IMR-90 (cell line): ENCODE results near the gene IL13RA1. TPM values are rescaled to one million over a fixed set of nuclear protein-coding genes. Genes with fewer than 3 reads are reported as not detected.

Experiments
- ATAC-seq: fragments of 200-7000 bp; cut with Tn5 transposase; 2 replicates; pipeline ENCODE4 v1.9.1; 2020; ENCODE audit warnings: low read depth, mild to moderate bottlenecking, moderate library complexity
- BruUV-seq: library from RNA; stranded (reverse); fragments of 400-500 nt; replicated peaks from 2 replicates; lab custom pipeline; 2021; lab: Mats Ljungman, UMichigan
- CTCF ChIA-PET: fragments of 300-600 bp; formaldehyde crosslinking; extraction: SDS; loops from one replicate; lab custom pipeline; 2021; ENCODE audit warnings: antibody characterized with exemption; lab: Yijun Ruan, JAX
- POLR2A ChIA-PET: fragments of 300-600 bp; sonication (Branson Sonifier 250); formaldehyde crosslinking; loops from one replicate; lab custom pipeline; 2022; ENCODE audit warnings: antibody characterized with exemption; ENCODE audit not compliant: unreplicated experiment; lab: Charles Lee
- DNase-seq: peaks from one replicate; pipeline ENCODE4 v3.0.0; 2013
- H2AFZ ChIP-seq: replicated peaks from 2 replicates; pipeline ENCODE3; 2013; ENCODE audit warnings: low read length, mild to moderate bottlenecking; ENCODE audit not compliant: poor library complexity
- H2AK5ac ChIP-seq: 2 replicates; pipeline ENCODE4 v1.6.1; 2013; ENCODE audit warnings: low read depth, low read length, inconsistent platforms
- H2AK9ac ChIP-seq: replicated peaks from 2 replicates; pipeline ENCODE3; 2013; ENCODE audit warnings: mild to moderate bottlenecking, low read depth, low read length, moderate library complexity; ENCODE audit not compliant: poor library complexity
- H2BK120ac ChIP-seq: 2 replicates; pipeline ENCODE4 v1.6.1; 2013; ENCODE audit warnings: low read depth, low read length, inconsistent platforms
- H2BK15ac ChIP-seq: 3 replicates; pipeline ENCODE4 v1.6.1; 2013; ENCODE audit warnings: low read depth, low read length, inconsistent platforms
- H2BK20ac ChIP-seq: 2 replicates; pipeline ENCODE4 v1.6.1; 2013; ENCODE audit warnings: low read depth, mild to moderate bottlenecking, inconsistent platforms, low read length, moderate library complexity
- H2BK5ac ChIP-seq: 2 replicates; pipeline ENCODE4 v1.6.1; 2013; ENCODE audit warnings: mild to moderate bottlenecking, low read depth, low read length, inconsistent platforms; ENCODE audit not compliant: poor library complexity, severe bottlenecking
- H3K14ac ChIP-seq: replicated peaks from 2 replicates; pipeline ENCODE4 v1.6.1; 2013; ENCODE audit warnings: low read depth, low read length, inconsistent platforms
- H3K18ac ChIP-seq: 2 replicates; pipeline ENCODE4 v1.6.1; 2013; ENCODE audit warnings: low read depth, low read length, control low read depth
- H3K23ac ChIP-seq: 2 replicates; pipeline ENCODE4 v1.6.1; 2013; ENCODE audit warnings: low read depth, low read length, inconsistent platforms
- H3K27ac ChIP-seq: 2 replicates; pipeline ENCODE4 v1.5.1; 2013; ENCODE audit warnings: mild to moderate bottlenecking, control low read depth, low read length; ENCODE audit not compliant: insufficient read depth
- H3K27me3 ChIP-seq: 2 replicates; pipeline ENCODE4 v1.6.1; 2013; ENCODE audit warnings: low read length; ENCODE audit not compliant: control insufficient read depth, insufficient read depth
- H3K36me3 ChIP-seq: 2 replicates; pipeline ENCODE4 v1.6.1; 2013; ENCODE audit warnings: low read length, mixed read lengths; ENCODE audit not compliant: control insufficient read depth, insufficient read depth
- H3K4ac ChIP-seq: 2 replicates; pipeline ENCODE4 v1.6.1; 2013; ENCODE audit warnings: low read depth, low read length, inconsistent platforms
- H3K4me1 ChIP-seq: 2 replicates; pipeline ENCODE4 v1.6.1; 2013; ENCODE audit warnings: low read length, mixed read lengths; ENCODE audit not compliant: control insufficient read depth, insufficient read depth
- H3K4me2 ChIP-seq: 2 replicates; pipeline ENCODE4 v1.6.1; 2013; ENCODE audit warnings: low read depth, mild to moderate bottlenecking, control low read depth, low read length, moderate library complexity
- H3K4me3 ChIP-seq: 2 replicates; pipeline ENCODE4 v1.5.1; 2013; ENCODE audit warnings: low read depth, mild to moderate bottlenecking, control low read depth, low read length, moderate library complexity; ENCODE audit not compliant: insufficient read depth
- H3K56ac ChIP-seq: 2 replicates; pipeline ENCODE4 v1.6.1; 2013; ENCODE audit warnings: low read length, inconsistent platforms; ENCODE audit not compliant: insufficient read depth; ENCODE audit errors: extremely low read depth
- H3K79me1 ChIP-seq, 2 experiments: 2 replicates each; pipeline ENCODE4 v1.6.1; 2013; ENCODE audit warnings: low read length in 2 of 2, inconsistent platforms in 1 of 2, low read depth in 1 of 2
- H3K9ac ChIP-seq: 2 replicates; pipeline ENCODE4 v1.6.1; 2013; ENCODE audit warnings: low read depth, low read length, control low read depth
- H3K9me1 ChIP-seq: 2 replicates; pipeline ENCODE4 v1.6.1; 2013; ENCODE audit warnings: low read length, inconsistent platforms; ENCODE audit not compliant: insufficient read depth
- H3K9me3 ChIP-seq: 2 replicates; pipeline ENCODE4 v1.6.1; 2013; ENCODE audit warnings: low read length; ENCODE audit not compliant: control insufficient read depth, insufficient read depth
- H4K20me1 ChIP-seq: 2 replicates; pipeline ENCODE4 v1.6.1; 2013; ENCODE audit warnings: low read length, inconsistent platforms; ENCODE audit not compliant: insufficient read depth
- H4K5ac ChIP-seq: 2 replicates; pipeline ENCODE4 v1.6.1; 2013; ENCODE audit warnings: mild to moderate bottlenecking, low read depth, low read length, control low read depth
- H4K8ac ChIP-seq, 2 experiments: 2 replicates each; pipeline ENCODE4 v1.6.1; 2013; ENCODE audit warnings: low read depth in 2 of 2, low read length in 2 of 2, control low read depth in 1 of 2, inconsistent platforms in 1 of 2
- H4K91ac ChIP-seq: 2 replicates; pipeline ENCODE4 v1.6.1; 2013; ENCODE audit warnings: low read depth, low read length, inconsistent platforms; ENCODE audit not compliant: insufficient read depth
- BHLHE40 ChIP-seq: fragments of 150-350 bp; IDR thresholded peaks from 2 replicates; pipeline ENCODE4 v1.6.1; 2016; ENCODE audit warnings: mild to moderate bottlenecking, low read depth, low read length
- CEBPB ChIP-seq: IDR thresholded peaks from 2 replicates; pipeline ENCODE4 v1.6.1; 2012; ENCODE audit warnings: low read depth, low read length, improper control_type of control experiment
- CHD1 ChIP-seq: IDR thresholded peaks from 2 replicates; pipeline ENCODE4 v1.6.1; 2012; ENCODE audit warnings: low read depth, low read length, improper control_type of control experiment
- ELK1 ChIP-seq: fragments of 150-350 bp; IDR thresholded peaks from 2 replicates; pipeline ENCODE4 v1.6.1; 2016; ENCODE audit warnings: low read depth, mild to moderate bottlenecking, low read length, moderate library complexity, borderline replicate concordance
- FOS ChIP-seq: fragments of 150-350 bp; IDR thresholded peaks from 2 replicates; pipeline ENCODE4 v1.6.1; 2016; ENCODE audit warnings: low read depth, low read length
- MAFK ChIP-seq: IDR thresholded peaks from 2 replicates; pipeline ENCODE4 v1.6.1; 2012; ENCODE audit warnings: low read depth, low read length, improper control_type of control experiment
- MAZ ChIP-seq: IDR thresholded peaks from 2 replicates; pipeline ENCODE4 v1.6.1; 2012; ENCODE audit warnings: low read depth, mild to moderate bottlenecking, low read length, improper control_type of control experiment, moderate library complexity, borderline replicate concordance
- MXI1 ChIP-seq: IDR thresholded peaks from 2 replicates; pipeline ENCODE4 v1.6.1; 2012; ENCODE audit warnings: low read depth, mild to moderate bottlenecking, low read length, moderate library complexity, borderline replicate concordance
- NFE2L2 ChIP-seq: fragments of 150-350 bp; IDR thresholded peaks from 2 replicates; pipeline ENCODE4 v1.6.1; 2016; ENCODE audit warnings: low read depth, mild to moderate bottlenecking, low read length
- POLR2A ChIP-seq: IDR thresholded peaks from 2 replicates; pipeline ENCODE4 v1.6.1; 2012; ENCODE audit warnings: mild to moderate bottlenecking, low read depth, low read length
- RAD21 ChIP-seq: IDR thresholded peaks from 2 replicates; pipeline ENCODE4 v1.6.1; 2012; ENCODE audit warnings: low read length, improper control_type of control experiment
- RCOR1 ChIP-seq: IDR thresholded peaks from 2 replicates; pipeline ENCODE4 v1.6.1; 2012; ENCODE audit warnings: mild to moderate bottlenecking, low read length, improper control_type of control experiment; ENCODE audit not compliant: insufficient replicate concordance
- RFX5 ChIP-seq: IDR thresholded peaks from 2 replicates; pipeline ENCODE4 v1.8.0; 2012; ENCODE audit warnings: low read depth, mild to moderate bottlenecking, low read length, moderate library complexity
- SMC3 ChIP-seq: fragments of 150-350 bp; IDR thresholded peaks from 2 replicates; pipeline ENCODE4 v1.6.1; 2016; ENCODE audit warnings: low read depth, mild to moderate bottlenecking, antibody characterized with exemption, low read length, moderate library complexity
- USF2 ChIP-seq: fragments of 150-350 bp; IDR thresholded peaks from 2 replicates; pipeline ENCODE4 v1.6.1; 2017; ENCODE audit warnings: mild to moderate bottlenecking, antibody characterized with exemption, low read length, low read depth
- WGBS, 2 experiments: methylation state at CpG; one replicate each; pipeline versions ENCODE4 v1.1.5 to v1.1.7; 2013; ENCODE audit warnings: missing lambda C conversion rate in 2 of 2; ENCODE audit not compliant: insufficient read length in 1 of 2; ENCODE audit errors: extremely low coverage in 2 of 2; 5-methylcytosine and 5-hydroxymethylcytosine counted together
- dilution Hi-C: fragments of 300-500 bp; cut with HindIII; formaldehyde crosslinking; loops from one replicate; pipeline ENCODE4 v1.14.3; 2018; ENCODE audit warnings: low sequenced_read_pairs; ENCODE audit not compliant: unreplicated experiment
- in situ Hi-C: fragments of 300-500 bp; cut with MboI; formaldehyde crosslinking; loops from 3 replicates; pipeline ENCODE4 v1.14.3; 2019; ENCODE audit warnings: low sequenced_read_pairs, inconsistent platforms, mixed read lengths
- intact Hi-C: fragments of 100-400 bp; cut with micrococcal nuclease; formaldehyde crosslinking; loops from 2 replicates; pipeline ENCODE4 v1.10.0; 2022
- polyA plus RNA-seq, 3 experiments: library from polyadenylated mRNA; depleted of rRNA; stranded (reverse); fragments of >200 nt; gene quantifications; 2 replicates each; pipeline ENCODE4 v1.2.3, GENCODE V29; 2012; ENCODE audit warnings: low replicate concordance in 1 of 3
- total RNA-seq: library from RNA; depleted of rRNA; stranded (reverse); fragments of >200 nt; gene quantifications from 2 replicates; pipeline ENCODE4 v1.2.3, GENCODE V29; 2012
- TF ChIP-seq, protein P1 (sequence below): conservative IDR thresholded peaks from 2 replicates; pipeline ENCODE4 v1.5.1; 2012; ENCODE audit warnings: mild to moderate bottlenecking, low read depth, low read length, improper control_type of control experiment

Gene IL13RA1
- total and polyA plus RNA-seq, 2 of the 4 experiments (the other 2 are of a cell fraction): 24.2 to 31.7 TPM

- no peak overlapping the region for H2AK5ac ChIP-seq
- peaks cover 5% of the 10 kb centered on the region for H3K27me3 ChIP-seq
- H3K9ac ChIP-seq: no peak overlapping the region
- DNase-seq (peak; percentile 6), ATAC-seq (peak; percentile 92)
- H3K4ac ChIP-seq: no peak overlapping the region
- no peak overlapping the region; a peak in 1 of 4 replicates for H4K8ac ChIP-seq
- no peak overlapping the region for H2AK9ac ChIP-seq
- 24% methylated on average over 26 of the region's 50 CpGs; no CpG with 5 or more reads in 1 of the 2 experiments for WGBS, 2 experiments
- H3K27ac ChIP-seq: no peak overlapping the region
- H3K4me2 ChIP-seq: peak overlapping the region; percentile 81
- no peak overlapping the region for H3K14ac ChIP-seq
- in situ Hi-C loops: no loop called here
- H2BK20ac ChIP-seq: no peak overlapping the region
- H3K23ac ChIP-seq: no peak overlapping the region
- H2AFZ ChIP-seq: peak overlapping the region; percentile 74
- ChIA-PET CTCF (interaction anchor here (0.7 to 1.1 kb wide), 7 partner anchors 9 to 193 kb away, joined by 3 to 5 read pairs (median 4); no protein-coding TSS in a partner anchor), POLR2A (no interaction called here)
- H3K9me1 ChIP-seq: no peaks in the 10 kb centered on the region
- H3K9me3 ChIP-seq: no peaks in the 10 kb centered on the region
- H4K91ac ChIP-seq: no peak overlapping the region
- no peak overlapping the region for H2BK120ac ChIP-seq
- TF ChIP-seq CHD1: no peak
- TF ChIP-seq NFE2L2: no peak
- no peak for TF ChIP-seq FOS
- no peak for TF ChIP-seq POLR2A
- no peak for TF ChIP-seq MXI1
- TF ChIP-seq MAZ: no peak
- TF ChIP-seq RCOR1: no peak
- peak; percentile 5; the same call in 1 of the 2 replicates for TF ChIP-seq BHLHE40
- TF ChIP-seq, protein P1, sequence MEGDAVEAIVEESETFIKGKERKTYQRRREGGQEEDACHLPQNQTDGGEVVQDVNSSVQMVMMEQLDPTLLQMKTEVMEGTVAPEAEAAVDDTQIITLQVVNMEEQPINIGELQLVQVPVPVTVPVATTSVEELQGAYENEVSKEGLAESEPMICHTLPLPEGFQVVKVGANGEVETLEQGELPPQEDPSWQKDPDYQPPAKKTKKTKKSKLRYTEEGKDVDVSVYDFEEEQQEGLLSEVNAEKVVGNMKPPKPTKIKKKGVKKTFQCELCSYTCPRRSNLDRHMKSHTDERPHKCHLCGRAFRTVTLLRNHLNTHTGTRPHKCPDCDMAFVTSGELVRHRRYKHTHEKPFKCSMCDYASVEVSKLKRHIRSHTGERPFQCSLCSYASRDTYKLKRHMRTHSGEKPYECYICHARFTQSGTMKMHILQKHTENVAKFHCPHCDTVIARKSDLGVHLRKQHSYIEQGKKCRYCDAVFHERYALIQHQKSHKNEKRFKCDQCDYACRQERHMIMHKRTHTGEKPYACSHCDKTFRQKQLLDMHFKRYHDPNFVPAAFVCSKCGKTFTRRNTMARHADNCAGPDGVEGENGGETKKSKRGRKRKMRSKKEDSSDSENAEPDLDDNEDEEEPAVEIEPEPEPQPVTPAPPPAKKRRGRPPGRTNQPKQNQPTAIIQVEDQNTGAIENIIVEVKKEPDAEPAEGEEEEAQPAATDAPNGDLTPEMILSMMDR: peak; percentile 49
- TF ChIP-seq USF2: peak; percentile 80
- TF ChIP-seq RAD21: no peak
- no peak for TF ChIP-seq MAFK
- TF ChIP-seq SMC3: no peak
- no peak for TF ChIP-seq CEBPB
- no peak for TF ChIP-seq ELK1
- no peak for TF ChIP-seq RFX5
- H3K79me1 ChIP-seq: no peaks in the 10 kb centered on the region
- BruUV-seq: no TSS peak
- no peak overlapping the region for H4K5ac ChIP-seq
- H3K18ac ChIP-seq: no peak overlapping the region
- dilution Hi-C loops: no loop called here
- no peak overlapping the region for H2BK15ac ChIP-seq
- intact Hi-C loops: no loop called here
- no peak overlapping the region for H3K56ac ChIP-seq
- no peaks in the 10 kb centered on the region for H4K20me1 ChIP-seq
- no peaks in the 10 kb centered on the region for H3K4me1 ChIP-seq
- H2BK5ac ChIP-seq: no peak overlapping the region
- H3K36me3 ChIP-seq: no peaks in the 10 kb centered on the region
- H3K4me3 ChIP-seq: peak overlapping the region; percentile 47
Measured at GRCh38 chrX:118839334-118839958, 112.0 kb downstream of the IL13RA1 start.
